ENCODE results near the gene CALHM2. TPM values are rescaled to one million over a fixed set of nuclear protein-coding genes. Genes with fewer than 3 reads are reported as not detected.
"Not testable (repeated sequence)": the region's sequence is repeated elsewhere in the genome, so short reads cannot be mapped to it uniquely, and the experiment has no call there.

The CALHM2 gene
- total and polyA plus RNA-seq, 2 donors (not counting 1 experiment from before 2014, with no cell fraction given): 35.8 to 37.2 TPM

DNA sequence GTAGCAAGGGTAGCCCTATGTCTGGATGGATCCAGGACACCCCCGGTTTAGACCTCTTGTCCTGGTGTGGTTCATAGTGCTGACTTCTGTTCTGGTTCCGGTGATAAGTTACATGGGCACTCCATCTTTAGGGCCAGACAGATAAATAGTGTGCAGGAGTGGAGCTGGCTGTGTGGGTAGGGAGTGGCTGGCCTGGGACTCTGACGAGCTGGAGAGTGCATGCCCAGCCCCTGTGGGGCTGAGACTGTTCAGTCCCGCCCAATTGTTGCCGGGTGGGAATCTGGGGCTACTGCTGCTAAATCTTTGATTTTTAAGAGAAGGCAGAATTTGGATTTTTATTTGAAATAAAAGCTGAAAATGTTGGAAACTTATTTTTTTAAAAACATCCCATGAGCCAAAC, 28.4 kb downstream of the CALHM2 start:
- H3K9ac ChIP-seq (ENCODE audit: insufficient read depth, low read length): no peak overlapping the region
- H3K4me3 ChIP-seq (replicated peaks in 1 of 4; ENCODE audit: control extremely low read depth in 1 of 4, insufficient read depth in 1 of 4, low read depth in 3 of 4, low read length in 4 of 4): no peak overlapping the region
- no peaks in the 10 kb centered on the region for H3K4me1 ChIP-seq (ENCODE audit: control insufficient read depth, extremely low read depth, insufficient read depth, low read length)
- TF ChIP-seq, protein P1, sequence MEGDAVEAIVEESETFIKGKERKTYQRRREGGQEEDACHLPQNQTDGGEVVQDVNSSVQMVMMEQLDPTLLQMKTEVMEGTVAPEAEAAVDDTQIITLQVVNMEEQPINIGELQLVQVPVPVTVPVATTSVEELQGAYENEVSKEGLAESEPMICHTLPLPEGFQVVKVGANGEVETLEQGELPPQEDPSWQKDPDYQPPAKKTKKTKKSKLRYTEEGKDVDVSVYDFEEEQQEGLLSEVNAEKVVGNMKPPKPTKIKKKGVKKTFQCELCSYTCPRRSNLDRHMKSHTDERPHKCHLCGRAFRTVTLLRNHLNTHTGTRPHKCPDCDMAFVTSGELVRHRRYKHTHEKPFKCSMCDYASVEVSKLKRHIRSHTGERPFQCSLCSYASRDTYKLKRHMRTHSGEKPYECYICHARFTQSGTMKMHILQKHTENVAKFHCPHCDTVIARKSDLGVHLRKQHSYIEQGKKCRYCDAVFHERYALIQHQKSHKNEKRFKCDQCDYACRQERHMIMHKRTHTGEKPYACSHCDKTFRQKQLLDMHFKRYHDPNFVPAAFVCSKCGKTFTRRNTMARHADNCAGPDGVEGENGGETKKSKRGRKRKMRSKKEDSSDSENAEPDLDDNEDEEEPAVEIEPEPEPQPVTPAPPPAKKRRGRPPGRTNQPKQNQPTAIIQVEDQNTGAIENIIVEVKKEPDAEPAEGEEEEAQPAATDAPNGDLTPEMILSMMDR (conservative IDR thresholded peaks at IDR 0.05 in 1 of 2, IDR thresholded peaks at IDR 0.05 in 1 of 2; ENCODE audit: low read depth in 1 of 2, low read length in 2 of 2): no peak
- no peak for TF ChIP-seq EZH2 (IDR thresholded peaks at IDR 0.05; ENCODE audit: low read length, missing control alignments)
- DNase-seq (ENCODE audit: low read depth in 2 of 2): no peak
- peaks cover 32% of the 10 kb centered on the region for H3K36me3 ChIP-seq (ENCODE audit: control insufficient read depth, insufficient read depth, low read length)
- H4K20me1 ChIP-seq (ENCODE audit: control insufficient read depth, extremely low read depth, insufficient read depth, low read length): no peaks in the 10 kb centered on the region
- H2AFZ ChIP-seq (ENCODE audit: low read length): no peak overlapping the region
- H3K9me3 ChIP-seq (ENCODE audit: control insufficient read depth, insufficient read depth, low read depth, low read length): no peaks in the 10 kb centered on the region
- no peak overlapping the region for H3K27ac ChIP-seq (ENCODE audit: insufficient read depth, low read length)
- no peaks in the 10 kb centered on the region for H3K79me2 ChIP-seq (ENCODE audit: control insufficient read depth, insufficient read depth, low read length)
- H3K27me3 ChIP-seq (ENCODE audit: control insufficient read depth, insufficient read depth, low read length): no peaks in the 10 kb centered on the region
- no peak overlapping the region for H3K4me2 ChIP-seq (ENCODE audit: extremely low read depth, insufficient read depth, low read length)

DNA sequence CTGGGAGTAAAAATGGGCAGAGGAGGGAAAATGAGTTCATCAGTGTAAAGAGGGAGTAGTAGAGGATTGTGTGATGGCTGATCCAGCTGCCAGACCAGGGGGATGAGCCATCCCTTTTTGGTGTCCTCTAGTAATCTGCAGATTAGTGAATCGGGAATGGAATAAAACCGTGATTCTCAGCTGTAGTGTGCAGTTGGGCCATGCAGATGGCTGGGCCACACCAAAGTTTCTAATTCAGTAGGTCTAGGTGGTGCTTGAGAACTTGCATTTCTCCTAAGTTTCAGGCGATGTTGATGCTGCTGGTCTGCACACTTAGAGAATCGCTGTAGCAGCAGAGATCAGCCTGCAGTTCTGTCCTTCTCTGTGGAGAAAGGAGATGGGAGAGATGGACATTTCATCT, 33.1 kb downstream of the CALHM2 start:
- no peaks in the 10 kb centered on the region for H3K9me3 ChIP-seq (ENCODE audit: control insufficient read depth, insufficient read depth, low read depth, low read length)
- no peak for DNase-seq (ENCODE audit: low read depth in 2 of 2)
- no peak overlapping the region for H3K4me2 ChIP-seq (ENCODE audit: extremely low read depth, insufficient read depth, low read length)
- peaks cover 42% of the 10 kb centered on the region for H3K36me3 ChIP-seq (ENCODE audit: control insufficient read depth, insufficient read depth, low read length)
- no peaks in the 10 kb centered on the region for H3K4me1 ChIP-seq (ENCODE audit: control insufficient read depth, extremely low read depth, insufficient read depth, low read length)
- no peak overlapping the region for H3K4me3 ChIP-seq (replicated peaks in 1 of 4; ENCODE audit: control extremely low read depth in 1 of 4, insufficient read depth in 1 of 4, low read depth in 3 of 4, low read length in 4 of 4)
- TF ChIP-seq, protein P1 (conservative IDR thresholded peaks at IDR 0.05 in 1 of 2, IDR thresholded peaks at IDR 0.05 in 1 of 2; ENCODE audit: low read depth in 1 of 2, low read length in 2 of 2): no peak
- H3K9ac ChIP-seq (ENCODE audit: insufficient read depth, low read length): no peak overlapping the region
- no peaks in the 10 kb centered on the region for H3K27me3 ChIP-seq (ENCODE audit: control insufficient read depth, insufficient read depth, low read length)
- no peak overlapping the region for H2AFZ ChIP-seq (ENCODE audit: low read length)
- no peaks in the 10 kb centered on the region for H4K20me1 ChIP-seq (ENCODE audit: control insufficient read depth, extremely low read depth, insufficient read depth, low read length)
- H3K79me2 ChIP-seq (ENCODE audit: control insufficient read depth, insufficient read depth, low read length): no peaks in the 10 kb centered on the region
- no peak overlapping the region for H3K27ac ChIP-seq (ENCODE audit: insufficient read depth, low read length)

DNA sequence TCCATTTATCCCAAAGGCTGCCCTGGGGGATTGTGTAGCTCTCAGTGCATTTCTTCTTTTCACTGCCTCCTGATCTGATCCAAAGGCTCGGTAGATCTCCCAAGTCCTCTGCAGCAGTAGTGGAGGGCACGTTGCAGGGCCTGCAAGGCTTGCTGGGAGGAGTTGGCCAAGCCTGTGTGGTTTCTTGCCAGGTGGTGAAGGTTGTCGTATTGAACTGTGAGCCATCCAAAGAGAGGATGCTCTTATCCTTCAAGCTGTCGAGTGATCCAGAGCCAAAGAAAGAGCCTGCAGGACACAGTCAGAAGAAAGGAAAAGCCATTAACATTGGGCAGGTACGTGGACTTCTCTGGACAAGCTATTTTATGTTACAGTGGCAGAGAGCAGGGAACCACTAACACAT, 34.6 kb downstream of the CALHM2 start:
- no peak overlapping the region for H3K27ac ChIP-seq (ENCODE audit: insufficient read depth, low read length)
- no peak for TF ChIP-seq EZH2 (IDR thresholded peaks at IDR 0.05; ENCODE audit: low read length, missing control alignments)
- TF ChIP-seq, protein P1 (conservative IDR thresholded peaks at IDR 0.05 in 1 of 2, IDR thresholded peaks at IDR 0.05 in 1 of 2; ENCODE audit: low read depth in 1 of 2, low read length in 2 of 2): no peak
- no peak overlapping the region for H2AFZ ChIP-seq (ENCODE audit: low read length)
- H3K36me3 ChIP-seq (ENCODE audit: control insufficient read depth, insufficient read depth, low read length): peaks cover 42% of the 10 kb centered on the region
- no peak overlapping the region for H3K9ac ChIP-seq (ENCODE audit: insufficient read depth, low read length)
- no peak for DNase-seq (ENCODE audit: low read depth in 2 of 2)
- H3K4me1 ChIP-seq (ENCODE audit: control insufficient read depth, extremely low read depth, insufficient read depth, low read length): no peaks in the 10 kb centered on the region
- no peaks in the 10 kb centered on the region for H4K20me1 ChIP-seq (ENCODE audit: control insufficient read depth, extremely low read depth, insufficient read depth, low read length)
- no peak overlapping the region for H3K4me3 ChIP-seq (replicated peaks in 1 of 4; ENCODE audit: control extremely low read depth in 1 of 4, insufficient read depth in 1 of 4, low read depth in 3 of 4, low read length in 4 of 4)
- H3K4me2 ChIP-seq (ENCODE audit: extremely low read depth, insufficient read depth, low read length): no peak overlapping the region
- no peaks in the 10 kb centered on the region for H3K79me2 ChIP-seq (ENCODE audit: control insufficient read depth, insufficient read depth, low read length)
- H3K27me3 ChIP-seq (ENCODE audit: control insufficient read depth, insufficient read depth, low read length): no peaks in the 10 kb centered on the region
- H3K9me3 ChIP-seq (ENCODE audit: control insufficient read depth, insufficient read depth, low read depth, low read length): no peaks in the 10 kb centered on the region

DNA sequence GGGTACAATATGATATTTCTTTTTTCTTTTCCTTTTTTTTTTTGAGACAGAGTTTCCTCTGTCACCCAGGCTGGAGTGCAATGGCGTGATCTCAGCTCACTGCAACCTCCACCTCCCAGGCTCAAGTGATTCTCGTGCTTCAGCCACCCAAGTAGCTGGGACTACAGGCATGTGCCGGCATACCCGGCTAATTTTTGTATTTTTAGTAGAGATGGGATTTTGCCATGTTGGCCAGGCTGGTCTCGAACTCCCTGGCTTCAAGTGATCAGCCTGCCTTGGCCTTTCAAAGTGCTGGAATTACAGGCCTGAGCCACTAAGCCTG, 35.1 kb downstream of the CALHM2 start:
- not testable (repeated sequence) for H3K4me3 ChIP-seq (replicated peaks in 1 of 4; ENCODE audit: control extremely low read depth in 1 of 4, insufficient read depth in 1 of 4, low read depth in 3 of 4, low read length in 4 of 4); H3K79me2 ChIP-seq (ENCODE audit: control insufficient read depth, insufficient read depth, low read length); H3K27me3 ChIP-seq (ENCODE audit: control insufficient read depth, insufficient read depth, low read length); H3K9me3 ChIP-seq (ENCODE audit: control insufficient read depth, insufficient read depth, low read depth, low read length); H3K4me1 ChIP-seq (ENCODE audit: control insufficient read depth, extremely low read depth, insufficient read depth, low read length); DNase-seq (ENCODE audit: low read depth in 2 of 2); H3K27ac ChIP-seq (ENCODE audit: insufficient read depth, low read length); H4K20me1 ChIP-seq (ENCODE audit: control insufficient read depth, extremely low read depth, insufficient read depth, low read length); H3K4me2 ChIP-seq (ENCODE audit: extremely low read depth, insufficient read depth, low read length); H3K9ac ChIP-seq (ENCODE audit: insufficient read depth, low read length); H2AFZ ChIP-seq (ENCODE audit: low read length)
- H3K36me3 ChIP-seq (ENCODE audit: control insufficient read depth, insufficient read depth, low read length): peaks cover 42% of the 10 kb centered on the region

Measured in fibroblast of lung (primary cell).